Uterus (tissue), 2 donors: ENCODE data around the gene ISYNA1.

ENCODE experiments used
- CTCF ChIP-seq, 4 experiments: fragments of 200-600 bp in 2 of 4; fragments of 450-650 bp in 2 of 4; sonication (generic) in 2 of 4; IDR thresholded peaks; one replicate each; pipeline ENCODE4 v1.5.1; 2016 to 2019; ENCODE audit warnings: antibody characterized with exemption in 4 of 4, mild to moderate bottlenecking in 2 of 4, moderate library complexity in 1 of 4
- POLR2A ChIP-seq, 2 donors: fragments of 450-650 bp; IDR thresholded peaks; one replicate each; pipeline ENCODE4 v1.6.1; 2016; ENCODE audit warnings: antibody characterized with exemption in 2 of 2, mild to moderate bottlenecking in 1 of 2, moderate library complexity in 1 of 2

- TF ChIP-seq POLR2A (IDR thresholded peaks at IDR 0.05): no peak
- TF ChIP-seq CTCF (IDR thresholded peaks at IDR 0.05): no peak
Measured at GRCh38 chr19:18460900-18461299, 23.0 kb upstream of the ISYNA1 start.
